ENCODE results near the gene SLC22A4.
A peak's percentile ranks its signal among the peaks of the same experiment; 100 is the strongest.

SLC22A4 gene

DNA sequence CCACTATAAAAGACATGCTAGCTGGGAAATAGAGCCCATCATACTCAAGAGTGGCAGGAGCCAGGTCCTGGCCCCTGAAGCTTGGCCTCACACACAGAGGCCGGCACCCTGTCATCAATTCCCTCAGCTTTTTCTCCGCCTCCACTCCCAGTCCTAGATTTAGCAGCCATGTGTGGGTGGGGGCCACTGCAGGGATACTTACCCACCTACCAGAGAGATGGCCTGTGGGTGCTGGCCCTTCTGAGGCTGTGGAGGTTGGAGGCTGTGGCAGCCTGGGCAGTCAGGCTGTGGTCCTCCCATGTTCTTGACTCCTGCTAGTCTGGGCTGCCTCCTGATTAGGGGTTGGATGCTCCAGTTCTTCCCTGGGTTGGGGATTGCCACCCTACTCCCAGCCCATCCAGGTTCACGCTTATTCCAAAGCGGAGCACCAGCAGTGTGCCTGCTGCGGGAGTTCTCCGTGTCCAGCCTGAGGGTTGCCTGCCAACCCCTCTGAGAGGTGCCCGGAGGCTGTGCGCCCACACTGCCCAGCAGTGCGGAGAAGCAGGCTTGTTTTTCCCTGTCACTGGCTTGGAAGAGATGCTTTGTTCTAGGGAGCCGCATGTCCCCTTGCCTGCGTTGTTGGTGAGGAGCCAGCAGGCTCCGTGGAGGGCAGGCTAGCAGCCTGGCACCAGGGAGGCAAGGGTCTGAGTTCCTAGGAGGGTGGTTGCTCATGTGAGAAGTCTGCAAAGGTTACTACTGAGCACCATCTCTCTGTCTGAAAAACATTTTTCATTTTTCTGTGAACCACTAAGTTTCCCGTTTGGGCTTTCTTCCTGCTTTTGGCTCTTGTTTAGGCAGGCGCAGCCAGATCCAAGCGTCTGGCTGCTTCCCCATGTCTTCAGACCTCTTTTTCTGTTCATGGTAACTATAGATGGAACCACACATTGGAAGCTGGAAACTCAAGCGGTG lies 82.8 kb downstream of the SLC22A4 start:
- no peak for DNase-seq (ENCODE audit: low read depth in 2 of 2)

DNA sequence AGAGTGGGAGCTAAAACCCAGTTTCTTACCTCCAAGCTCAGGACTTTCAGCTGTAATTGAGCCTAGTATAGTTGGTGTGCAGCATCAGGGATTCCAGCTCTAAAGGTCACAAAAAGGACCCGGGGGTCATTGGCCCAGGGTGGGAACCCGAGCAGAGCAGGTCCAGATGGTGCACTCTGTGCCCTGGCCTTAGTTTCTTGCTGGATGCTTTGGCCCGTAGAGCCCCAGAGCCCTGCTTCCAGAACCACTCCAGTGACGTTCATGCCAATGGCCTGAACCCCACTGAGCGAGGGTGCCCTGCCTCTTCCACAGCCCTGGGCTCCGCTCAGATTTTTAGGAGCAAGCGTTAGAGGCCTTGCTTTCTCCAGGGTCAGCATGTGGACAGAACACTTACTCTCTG lies 83.5 kb downstream of the SLC22A4 start:
- DNase-seq (ENCODE audit: low read depth in 2 of 2) = no peak

DNA sequence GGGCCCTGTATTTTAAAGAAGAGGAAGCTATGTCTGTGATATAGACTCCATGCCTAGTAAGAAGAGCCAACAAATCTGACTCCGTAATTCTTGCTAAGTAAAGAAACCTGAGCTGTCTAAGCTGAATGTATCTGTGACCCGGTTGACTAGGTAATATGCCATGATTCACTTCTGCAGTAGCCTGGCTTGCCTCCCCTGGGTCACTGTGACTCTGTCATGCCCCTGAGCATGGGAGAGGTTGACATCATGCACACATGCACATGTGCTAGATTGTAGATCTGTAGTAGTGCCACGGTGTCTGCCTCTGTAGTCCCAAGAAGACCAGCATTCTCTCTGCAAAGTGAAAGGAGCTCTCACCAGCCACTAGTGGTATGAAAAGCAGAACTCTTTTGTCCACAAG lies 84.4 kb downstream of the SLC22A4 start:
- no peak for DNase-seq (ENCODE audit: low read depth in 2 of 2)

DNA sequence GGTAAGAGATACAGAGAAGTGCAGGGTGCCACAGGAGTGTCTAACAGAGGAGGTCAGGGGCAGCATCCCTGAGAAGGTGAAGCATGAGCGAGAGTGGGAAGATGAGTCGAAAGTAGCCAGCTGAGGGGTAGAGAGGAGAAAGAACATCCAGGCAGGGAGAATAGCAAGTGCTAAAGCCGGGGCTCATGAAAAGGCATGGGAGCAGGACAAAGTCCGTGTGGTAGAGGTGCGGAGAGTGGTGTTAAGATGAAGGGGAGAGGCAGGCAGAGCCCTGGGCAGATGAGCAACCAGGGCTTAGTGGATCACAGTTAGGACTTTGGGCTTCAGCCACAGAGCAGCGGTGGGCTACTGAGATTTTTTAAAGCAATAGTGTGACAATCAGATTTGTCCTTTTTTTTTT lies 85.9 kb downstream of the SLC22A4 start:
- no peak for DNase-seq (ENCODE audit: low read depth in 2 of 2)

DNA sequence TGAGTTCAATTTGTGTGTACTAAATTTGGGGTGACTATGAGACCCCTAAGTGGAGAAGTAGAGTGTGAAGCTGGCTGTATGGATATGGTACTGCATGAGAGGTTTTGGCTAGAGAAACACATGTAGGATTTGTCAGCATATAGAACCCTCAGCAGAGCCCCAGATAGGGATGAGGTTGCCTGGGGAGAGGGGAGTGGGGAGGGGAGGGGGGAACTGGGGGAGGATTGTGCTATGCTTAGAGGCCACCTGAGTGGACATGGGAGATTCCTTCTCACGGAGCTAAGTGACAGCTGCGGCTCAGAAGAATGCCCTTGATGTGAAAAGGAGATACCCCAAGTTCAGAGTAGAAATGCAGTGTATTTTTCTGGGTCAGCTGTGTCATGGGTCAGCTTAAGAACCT lies 86.5 kb downstream of the SLC22A4 start:
- DNase-seq (ENCODE audit: low read depth in 2 of 2) = no peak

DNA sequence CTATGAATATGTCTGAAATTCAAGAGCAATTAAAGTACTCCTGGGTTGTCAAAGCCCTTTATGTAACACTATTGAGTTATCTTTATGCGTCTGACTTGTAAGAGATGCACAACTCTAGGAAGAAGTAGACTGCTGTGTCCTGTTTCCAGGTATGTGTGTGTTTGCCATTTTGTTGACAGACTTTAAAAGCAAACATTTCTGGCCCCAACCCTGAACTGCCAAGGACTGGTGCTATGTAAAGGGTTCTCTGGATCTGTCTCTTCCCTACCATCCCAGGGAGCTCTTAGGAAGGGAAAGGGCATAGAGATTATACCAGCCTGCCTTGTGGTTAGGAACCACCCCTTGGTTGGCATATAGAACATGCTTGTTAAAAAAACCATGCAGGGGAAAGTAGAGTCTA lies 87.4 kb downstream of the SLC22A4 start:
- DNase-seq (ENCODE audit: low read depth in 2 of 2) = no peak

DNA sequence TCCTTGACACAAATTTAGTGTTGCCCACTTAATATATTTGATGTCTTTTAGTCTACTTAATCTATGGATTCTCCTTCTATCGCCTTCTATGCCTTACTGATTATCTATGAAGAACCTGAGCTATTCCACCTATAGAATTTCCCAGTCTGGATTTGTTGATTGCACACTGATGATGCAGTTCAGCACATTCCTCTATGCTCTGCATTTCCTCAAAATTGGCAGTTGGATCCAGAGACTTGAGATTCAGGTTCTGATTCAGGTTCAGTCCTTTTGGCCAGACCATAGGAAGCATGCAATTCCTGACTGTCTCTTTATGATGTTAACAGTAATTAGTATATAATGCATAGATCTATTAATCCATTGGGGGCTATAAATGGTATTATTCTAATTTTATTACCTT lies 89.1 kb downstream of the SLC22A4 start:
- DNase-seq (ENCODE audit: low read depth in 2 of 2) = no peak

DNA sequence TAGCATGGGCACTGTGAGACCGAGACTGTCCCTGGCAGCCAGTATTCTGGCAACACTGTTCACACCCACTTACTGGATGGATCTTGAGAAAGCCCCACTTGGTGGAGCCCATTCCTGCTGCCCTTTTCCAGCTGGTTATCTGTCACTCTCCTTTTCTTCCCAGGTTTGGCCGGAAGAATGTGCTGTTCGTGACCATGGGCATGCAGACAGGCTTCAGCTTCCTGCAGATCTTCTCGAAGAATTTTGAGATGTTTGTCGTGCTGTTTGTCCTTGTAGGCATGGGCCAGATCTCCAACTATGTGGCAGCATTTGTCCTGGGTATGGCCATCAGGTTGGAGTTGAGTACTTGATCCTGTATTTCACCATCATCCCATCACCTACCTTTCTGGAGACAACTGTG lies 89.8 kb downstream of the SLC22A4 start:
- no peak for DNase-seq (ENCODE audit: low read depth in 2 of 2)

DNA sequence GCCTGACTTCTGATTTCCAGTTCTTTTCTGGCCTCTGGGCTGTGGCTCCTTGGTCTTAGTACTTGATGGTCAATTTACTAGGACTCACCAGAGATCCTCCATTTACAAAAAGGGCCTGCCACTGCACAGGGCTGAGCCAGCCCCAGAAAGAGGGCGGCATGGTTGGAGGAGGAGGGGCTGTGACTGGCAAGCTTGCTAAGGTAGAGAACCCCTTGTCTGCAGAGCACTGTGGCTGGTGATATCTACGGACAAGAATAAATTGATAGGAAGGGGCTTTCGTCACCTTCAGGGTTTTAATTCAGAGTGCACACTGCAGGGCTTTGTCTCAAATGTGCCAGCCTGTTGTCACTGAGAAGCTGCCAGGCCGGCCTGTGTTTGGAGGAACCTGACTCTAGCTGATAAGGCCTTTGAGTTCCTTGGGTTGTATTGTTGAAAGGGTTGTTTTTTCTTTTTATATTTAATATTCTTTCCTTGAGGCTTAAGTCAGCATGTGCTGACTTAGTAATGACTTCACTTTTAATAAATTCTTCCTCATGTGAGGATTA lies 90.4 kb downstream of the SLC22A4 start:
- no peak for DNase-seq (ENCODE audit: low read depth in 2 of 2)

DNA sequence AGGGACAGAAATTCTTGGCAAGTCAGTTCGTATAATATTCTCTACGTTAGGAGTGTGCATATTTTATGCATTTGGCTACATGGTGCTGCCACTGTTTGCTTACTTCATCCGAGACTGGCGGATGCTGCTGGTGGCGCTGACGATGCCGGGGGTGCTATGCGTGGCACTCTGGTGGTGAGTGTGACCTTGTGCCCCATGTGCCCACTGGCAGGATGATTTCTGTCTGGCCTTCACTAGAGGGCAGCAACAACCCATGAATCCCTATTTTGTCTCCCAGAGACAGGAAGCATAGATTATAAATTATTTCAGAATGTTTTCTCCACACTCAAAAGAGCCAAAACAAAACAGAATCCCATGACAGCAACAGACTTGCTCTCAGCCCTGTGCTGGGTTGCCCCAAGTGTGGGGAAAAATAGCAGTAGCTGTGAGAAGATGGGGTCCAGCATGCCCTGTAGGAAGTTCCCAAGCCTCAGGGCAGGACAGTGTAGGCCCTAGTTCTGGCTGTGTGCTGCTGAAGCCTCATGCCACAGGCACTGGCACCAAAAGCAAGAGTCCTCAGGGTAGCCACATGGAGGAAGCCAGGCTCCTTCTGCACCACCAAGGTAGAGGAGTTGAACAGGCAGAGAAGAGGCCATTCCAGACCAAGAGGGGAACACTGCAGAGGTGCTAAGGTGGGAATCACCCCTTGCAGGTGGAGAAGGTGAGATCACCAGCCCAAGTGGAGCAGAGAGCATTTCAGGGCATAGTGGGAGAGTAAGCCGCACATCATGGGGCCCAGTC lies 91.3 kb downstream of the SLC22A4 start:
- peak; percentile 35 to 55 for DNase-seq (ENCODE audit: low read depth in 2 of 2)

DNA sequence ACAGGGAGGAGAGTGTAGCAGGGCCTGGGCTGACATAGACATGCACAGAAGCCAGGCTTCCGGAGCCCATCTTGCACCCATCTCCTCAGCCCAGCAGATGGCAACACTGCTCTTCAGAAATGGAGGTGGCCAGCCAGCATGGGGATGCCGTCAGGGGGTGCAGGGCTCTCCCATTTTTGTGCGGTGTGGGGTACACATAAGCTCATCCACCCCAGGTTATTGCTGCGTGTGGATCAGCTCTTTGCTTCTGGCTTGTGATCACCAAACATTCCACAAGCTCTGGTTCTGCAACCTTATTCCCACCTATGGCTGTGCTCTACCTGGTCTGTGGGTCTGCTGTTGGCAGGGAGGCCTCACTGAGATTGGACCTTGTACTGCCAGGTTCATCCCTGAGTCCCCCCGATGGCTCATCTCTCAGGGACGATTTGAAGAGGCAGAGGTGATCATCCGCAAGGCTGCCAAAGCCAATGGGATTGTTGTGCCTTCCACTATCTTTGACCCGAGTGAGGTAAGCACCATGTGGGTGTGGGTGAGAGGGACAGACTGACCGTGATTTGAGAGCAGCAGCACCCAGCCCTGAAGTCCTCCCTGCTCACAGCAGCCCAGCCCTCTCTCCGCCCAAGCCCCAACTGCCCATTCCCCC lies 92.6 kb downstream of the SLC22A4 start:
- peak; percentile 55 to 67 for DNase-seq (ENCODE audit: low read depth in 2 of 2)

DNA sequence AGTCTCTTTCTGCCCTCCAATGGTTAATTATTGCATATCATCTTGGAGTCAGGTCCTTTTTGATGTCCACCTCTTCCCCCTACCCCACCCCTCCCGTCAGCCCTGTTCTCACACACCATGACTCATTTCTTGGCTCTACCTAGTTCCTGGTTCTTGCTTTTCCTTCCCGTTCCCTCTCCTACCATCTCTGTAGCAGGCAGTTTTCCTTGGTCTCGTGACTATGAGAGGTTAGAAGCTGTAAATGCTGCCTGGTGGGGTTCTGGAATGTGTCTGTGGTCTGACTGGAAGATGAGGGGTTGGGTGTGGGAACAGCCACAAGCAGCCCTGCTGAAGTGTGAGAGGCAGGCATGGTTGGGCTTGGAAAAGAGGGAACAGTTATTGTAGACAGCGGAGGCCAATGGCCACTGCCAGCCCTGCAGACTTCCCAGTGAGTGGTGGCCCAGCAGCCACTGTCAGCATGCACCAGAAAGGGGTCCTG lies 93.5 kb downstream of the SLC22A4 start:
- DNase-seq (ENCODE audit: low read depth in 2 of 2) = no peak

DNA sequence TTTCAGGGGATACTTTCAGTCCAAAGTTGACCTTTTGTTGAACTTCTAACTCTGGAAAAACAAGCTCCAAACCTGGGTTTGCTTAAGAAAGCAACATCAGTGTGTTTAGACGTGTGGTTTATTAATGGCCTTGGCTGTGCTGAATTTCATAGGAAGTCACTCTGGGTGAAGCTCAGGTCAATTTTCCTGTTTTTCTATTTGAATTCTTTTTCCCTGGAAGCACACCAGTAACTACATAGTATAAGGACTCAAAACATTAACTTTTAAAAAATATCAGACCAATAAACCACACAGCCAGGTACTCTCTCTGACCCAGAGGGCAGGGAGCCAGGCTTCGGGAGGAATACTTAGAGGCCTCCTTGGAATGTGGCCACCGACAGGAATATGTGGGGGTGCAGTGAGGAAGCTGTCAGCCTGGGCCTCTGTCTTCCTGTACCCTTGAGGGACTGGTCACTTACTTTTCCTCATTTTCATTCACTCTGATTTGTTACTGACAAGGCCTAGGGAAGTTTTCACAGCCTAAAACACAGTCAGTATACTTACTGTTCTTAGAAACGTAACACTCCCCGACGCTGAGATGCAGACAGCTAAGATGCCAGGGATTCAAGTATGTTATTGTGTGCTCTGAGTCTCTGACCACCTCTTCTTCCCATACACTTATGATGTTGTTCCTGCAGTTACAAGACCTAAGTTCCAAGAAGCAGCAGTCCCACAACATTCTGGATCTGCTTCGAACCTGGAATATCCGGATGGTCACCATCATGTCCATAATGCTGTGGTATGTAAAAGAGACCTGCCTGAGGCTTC lies 94.3 kb downstream of the SLC22A4 start:
- no peak for DNase-seq (ENCODE audit: low read depth in 2 of 2)

DNA sequence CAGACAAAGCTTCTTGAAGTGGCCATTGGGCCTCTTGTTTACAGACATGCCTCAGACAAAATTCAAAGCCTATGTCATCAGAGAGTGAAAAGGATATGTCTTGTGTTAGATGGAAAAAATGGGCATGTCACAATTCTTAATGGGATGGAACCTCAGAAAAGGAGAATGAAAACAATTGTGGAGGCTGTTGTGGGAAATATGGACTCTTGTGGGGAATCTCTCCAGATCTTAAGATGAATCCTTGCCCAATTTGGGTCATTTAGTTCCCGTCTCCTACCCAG lies 94.8 kb downstream of the SLC22A4 start:
- no peak for DNase-seq (ENCODE audit: low read depth in 2 of 2)

DNA sequence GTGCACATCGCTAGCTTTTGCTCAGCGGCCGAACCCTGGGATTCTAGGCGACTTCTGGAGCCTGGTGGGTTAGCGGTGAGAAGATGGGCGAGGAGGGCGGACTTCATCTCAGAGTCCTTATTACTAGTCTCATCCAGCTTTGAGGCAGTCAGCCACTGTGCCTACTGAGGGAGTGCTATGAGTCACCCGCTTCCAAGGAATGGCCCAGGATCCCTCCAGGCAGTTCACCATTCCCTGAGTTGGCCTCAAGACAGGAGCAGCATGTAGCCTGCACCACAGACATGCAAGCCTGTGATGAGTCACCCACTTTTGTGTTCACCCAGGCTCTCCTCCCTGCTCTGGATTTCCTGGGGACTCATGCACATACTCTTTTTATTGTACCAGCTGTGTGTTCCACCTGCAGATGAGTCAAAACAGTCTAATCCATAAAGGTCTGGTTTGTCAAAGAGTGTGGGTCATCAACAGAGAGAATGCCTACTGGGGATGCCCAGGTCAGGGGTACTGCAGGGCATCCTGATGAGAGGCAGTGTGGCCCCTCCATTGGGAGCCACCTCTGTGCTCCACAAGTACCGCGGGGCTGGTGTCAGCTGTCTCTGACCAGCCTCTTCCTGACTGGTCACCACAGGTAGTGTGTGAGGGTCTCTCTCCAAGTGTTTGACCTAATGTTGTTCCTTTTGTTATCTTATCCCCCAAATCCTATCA lies 95.5 kb downstream of the SLC22A4 start:
- DNase-seq (ENCODE audit: low read depth in 2 of 2) = no peak

DNA sequence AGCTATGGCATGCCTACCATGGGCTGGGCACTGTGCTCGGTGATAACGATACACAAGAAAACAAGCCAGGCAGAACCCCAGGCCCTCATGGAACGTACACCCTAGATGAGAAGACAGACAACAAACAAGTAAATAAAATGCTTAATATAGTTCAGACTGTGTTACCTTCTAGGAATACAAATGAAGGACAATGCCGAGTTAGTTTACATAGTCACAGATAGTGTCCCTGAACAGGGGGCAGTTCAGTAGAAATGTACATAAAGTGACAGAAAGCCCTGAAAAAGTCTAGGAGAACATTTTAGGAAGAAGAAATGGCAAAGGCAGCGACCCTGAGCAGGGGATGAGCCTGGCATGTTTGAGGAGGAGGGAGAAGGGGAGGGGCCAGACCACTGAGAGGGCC lies 97.1 kb downstream of the SLC22A4 start:
- DNase-seq (ENCODE audit: low read depth in 2 of 2) = no peak

DNA sequence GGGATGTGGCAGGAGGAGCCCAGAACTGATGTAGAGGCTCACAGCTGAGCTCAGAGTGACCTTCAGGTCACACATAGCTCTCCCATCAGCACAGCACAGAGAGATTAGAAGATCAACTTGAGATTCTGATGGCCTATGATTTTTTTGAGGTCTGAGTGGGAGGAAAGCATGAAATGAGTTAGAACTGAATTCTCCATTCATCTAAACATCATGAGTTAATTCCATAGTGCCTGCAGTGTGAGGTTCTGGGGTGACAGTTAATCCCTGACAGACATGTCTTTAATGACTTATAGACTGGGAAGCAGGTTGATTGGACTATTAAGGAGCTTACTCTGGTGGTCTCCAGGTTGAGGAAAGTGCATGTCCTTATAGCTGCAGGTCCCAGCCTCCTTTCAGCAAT lies 97.7 kb downstream of the SLC22A4 start:
- DNase-seq (ENCODE audit: low read depth in 2 of 2) = no peak

DNA sequence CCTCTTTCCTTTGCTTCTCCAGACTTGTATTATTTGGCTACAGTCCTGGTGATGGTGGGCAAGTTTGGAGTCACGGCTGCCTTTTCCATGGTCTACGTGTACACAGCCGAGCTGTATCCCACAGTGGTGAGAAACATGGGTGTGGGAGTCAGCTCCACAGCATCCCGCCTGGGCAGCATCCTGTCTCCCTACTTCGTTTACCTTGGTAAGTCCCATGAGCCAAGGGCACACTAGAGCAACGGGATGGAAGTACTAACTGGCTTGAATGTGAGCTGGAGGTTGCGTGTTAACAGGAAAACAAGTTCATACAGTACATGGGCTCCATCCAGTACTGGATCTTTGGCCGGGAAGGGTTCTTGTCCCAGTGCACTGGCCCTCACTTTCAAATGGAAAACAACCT lies 98.2 kb downstream of the SLC22A4 start:
- DNase-seq (ENCODE audit: low read depth in 2 of 2) = no peak

DNA sequence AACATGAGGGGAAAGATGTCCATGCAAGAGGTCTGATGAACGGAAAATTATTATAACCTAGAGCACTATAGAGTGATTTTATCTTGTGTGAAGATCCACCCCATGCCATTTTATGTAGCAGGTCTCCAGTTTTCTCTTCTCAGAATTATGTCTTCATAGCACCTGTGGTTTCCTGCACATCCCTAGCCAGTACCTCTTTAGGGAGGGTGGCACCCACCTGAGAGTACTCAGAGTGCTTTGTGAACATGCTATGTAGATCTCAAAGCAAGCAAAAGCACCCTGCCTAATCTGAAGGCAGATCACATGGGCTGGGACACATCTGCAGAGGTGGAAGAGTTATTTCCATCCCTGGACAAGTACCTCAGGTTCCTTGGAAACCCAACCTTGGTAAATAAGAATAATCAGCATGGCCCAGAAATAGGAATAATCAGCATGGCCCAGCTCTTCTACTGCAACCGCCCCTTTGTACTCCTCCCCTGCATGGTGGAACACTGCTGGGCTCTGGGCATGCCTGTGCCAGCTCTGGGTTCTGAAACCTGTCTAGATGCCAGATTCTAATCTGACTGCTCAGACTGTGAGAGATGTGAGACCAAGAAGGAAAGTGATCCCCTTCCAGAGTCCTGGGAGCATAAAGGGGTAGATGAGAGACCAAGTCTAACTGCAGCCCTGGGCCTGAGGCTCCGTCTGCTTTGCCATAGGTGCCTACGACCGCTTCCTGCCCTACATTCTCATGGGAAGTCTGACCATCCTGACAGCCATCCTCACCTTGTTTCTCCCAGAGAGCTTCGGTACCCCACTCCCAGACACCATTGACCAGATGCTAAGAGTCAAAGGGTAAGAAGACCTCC lies 99.0 kb downstream of the SLC22A4 start:
- DNase-seq (ENCODE audit: low read depth in 2 of 2) = no peak
